ES-I3 (cell line): ENCODE data around the gene GPR17.

Experiments used
- H3K36me3 ChIP-seq: 2 replicates; pipeline ENCODE4 v1.6.1; 2013; ENCODE audit warnings: mild to moderate bottlenecking, low read length, control low read depth, moderate library complexity; ENCODE audit not compliant: insufficient read depth
- H3K4me1 ChIP-seq: 2 replicates; pipeline ENCODE4 v1.6.1; 2013; ENCODE audit warnings: mild to moderate bottlenecking, control low read depth, low read length; ENCODE audit not compliant: insufficient read depth
- H3K9ac ChIP-seq: 2 replicates; pipeline ENCODE4 v1.6.1; 2013; ENCODE audit warnings: low read depth, mild to moderate bottlenecking, low read length, moderate library complexity
- H3K9me3 ChIP-seq: 2 replicates; pipeline ENCODE4 v1.6.1; 2013; ENCODE audit warnings: mild to moderate bottlenecking, low read length, moderate library complexity; ENCODE audit not compliant: control insufficient read depth, insufficient read depth

Gene GPR17

DNA sequence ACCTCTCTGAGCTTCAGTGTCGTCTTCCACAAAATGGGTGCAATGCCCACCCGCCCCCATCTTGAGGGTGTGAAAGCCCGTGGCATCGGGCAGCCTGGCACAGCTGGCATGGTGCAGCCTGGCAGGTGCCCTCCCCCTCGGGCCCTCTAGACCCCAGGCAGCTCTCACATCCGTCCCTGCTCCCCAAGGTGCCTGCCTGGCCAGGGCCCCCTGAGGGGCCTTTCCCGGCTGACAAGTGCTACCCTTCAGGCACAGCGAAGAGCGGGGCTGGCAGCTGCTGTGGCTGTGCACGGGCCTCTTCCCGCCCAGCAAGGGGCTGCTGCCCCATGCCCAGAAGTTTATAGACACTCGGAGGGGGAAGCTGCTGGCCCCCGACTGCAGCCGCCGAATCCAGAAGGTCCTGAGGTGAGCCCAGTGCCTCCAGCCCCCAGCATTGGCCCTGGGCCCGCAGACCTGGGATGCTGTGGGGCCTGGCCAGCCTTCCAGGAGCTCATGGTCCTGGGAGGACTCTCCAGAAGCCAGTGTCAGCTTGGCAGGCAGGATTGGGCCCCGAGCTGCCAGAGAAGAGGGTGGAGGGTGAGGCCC lies 13.9 kb upstream of the GPR17 start:
- H3K9me3 ChIP-seq: no peaks in the 10 kb centered on the region
- H3K36me3 ChIP-seq: no peaks in the 10 kb centered on the region
- H3K4me1 ChIP-seq: peaks cover 5% of the 10 kb centered on the region; the same call in 1 of the 2 replicates
- no peak overlapping the region for H3K9ac ChIP-seq

DNA sequence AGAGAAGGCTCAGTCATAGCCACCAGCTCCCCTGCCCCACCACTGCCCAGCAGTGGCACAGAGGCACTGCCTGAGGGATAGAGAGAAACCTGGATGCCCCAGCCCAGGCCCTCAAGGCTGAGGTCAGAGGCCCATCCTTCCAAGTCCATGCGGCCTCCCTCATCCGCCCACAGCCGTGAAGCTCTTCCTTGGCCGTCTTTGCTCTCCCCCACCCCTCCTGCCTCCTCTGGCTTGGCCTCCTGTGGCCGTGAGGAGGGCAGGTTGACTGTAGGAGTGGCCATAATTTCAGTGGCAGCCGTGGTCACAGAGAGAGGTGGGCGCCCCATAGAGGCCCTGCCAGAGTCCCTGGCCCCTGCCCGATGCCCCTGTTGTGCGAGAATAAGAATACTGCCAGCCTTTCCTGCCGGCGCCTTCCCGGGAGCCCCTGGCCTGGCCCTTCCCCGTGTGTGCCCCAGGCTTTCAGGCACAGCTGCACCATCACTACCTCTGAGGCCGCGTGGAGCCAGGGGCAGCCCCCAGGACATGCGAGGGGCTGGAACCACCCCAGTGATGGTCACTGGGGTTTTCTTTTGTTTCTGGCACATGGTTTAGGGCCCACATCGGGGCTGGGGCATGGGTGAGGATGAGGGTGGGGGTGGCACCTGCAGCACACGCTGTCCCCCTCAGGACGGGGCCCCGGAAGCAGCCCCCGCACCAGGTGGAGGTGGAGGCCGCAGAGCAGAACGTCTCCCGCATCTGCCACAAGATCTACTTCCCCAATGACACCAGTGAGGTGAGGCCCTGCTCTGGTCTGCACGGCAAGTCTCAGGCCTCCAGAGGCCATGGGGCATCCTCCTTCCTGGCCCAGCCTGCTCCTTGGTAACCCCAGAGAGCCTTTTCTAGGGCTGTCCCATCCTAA lies 13.1 kb upstream of the GPR17 start:
- H3K4me1 ChIP-seq: peaks cover 9% of the 10 kb centered on the region; the same call in 1 of the 2 replicates

DNA sequence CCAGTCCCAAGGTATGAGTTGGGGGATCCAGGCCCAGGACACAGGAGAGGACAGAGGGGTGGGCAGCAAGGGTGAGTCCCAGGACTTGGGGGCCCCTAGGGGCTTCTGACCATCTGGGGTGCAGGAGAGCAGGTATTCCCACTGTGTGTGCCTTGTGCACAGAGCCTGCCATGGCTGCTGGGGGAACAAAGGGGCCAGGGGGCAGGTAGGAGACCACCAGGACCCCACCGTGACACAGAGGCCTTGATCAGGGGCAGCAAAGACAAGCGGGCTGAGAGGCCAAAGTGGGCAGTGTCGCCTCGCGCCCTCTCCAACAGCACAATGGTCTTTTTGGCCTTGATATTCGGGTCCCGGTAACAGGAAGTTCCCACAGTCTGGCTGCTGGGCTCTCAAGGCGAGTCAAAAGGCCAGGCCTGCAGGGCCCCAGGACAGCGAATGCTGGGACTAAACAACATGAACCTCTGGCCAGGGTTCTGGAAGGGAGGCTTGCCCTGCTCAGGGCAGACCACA lies 12.3 kb upstream of the GPR17 start:
- Histone ChIP-seq H3K36me3 (no peaks in the 10 kb centered on the region), H3K9me3 (no peaks in the 10 kb centered on the region), H3K4me1 (peaks cover 9% of the 10 kb centered on the region; the same call in 1 of the 2 replicates), H3K9ac (no peak overlapping the region)

More for the DNA sequence above, 13.1 kb upstream of the GPR17 start:
- H3K36me3 ChIP-seq: no peaks in the 10 kb centered on the region
- H3K9ac ChIP-seq: no peak overlapping the region
- no peaks in the 10 kb centered on the region for H3K9me3 ChIP-seq

DNA sequence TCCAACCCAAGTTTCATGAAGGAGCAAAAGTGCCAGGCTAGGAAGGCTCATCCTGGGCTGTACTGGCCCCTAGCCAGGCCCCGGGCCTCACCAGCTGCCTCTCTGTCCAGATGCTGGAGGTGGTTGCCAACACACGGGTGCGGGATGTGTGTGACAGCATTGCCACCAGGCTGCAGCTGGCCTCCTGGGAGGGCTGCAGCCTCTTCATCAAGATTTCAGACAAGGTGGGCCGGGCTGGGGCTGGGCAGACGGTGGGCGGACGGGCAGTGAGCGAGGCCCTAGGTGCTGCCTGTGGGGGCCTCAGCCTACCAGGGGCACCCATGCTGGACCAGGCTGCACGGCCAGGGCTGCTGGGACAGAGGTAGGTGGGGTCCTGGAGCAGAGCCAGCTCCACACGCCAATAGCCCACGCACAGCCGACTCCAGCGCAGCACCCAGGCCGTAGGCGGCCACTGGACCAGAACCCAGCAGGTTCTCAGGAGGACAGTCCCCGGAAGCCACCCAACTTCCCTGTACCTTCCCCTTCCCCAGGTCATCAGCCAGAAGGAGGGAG lies 11.8 kb upstream of the GPR17 start:
- H3K36me3 ChIP-seq: no peaks in the 10 kb centered on the region
- no peaks in the 10 kb centered on the region for H3K9me3 ChIP-seq
- H3K9ac ChIP-seq: no peak overlapping the region
- peaks cover 9% of the 10 kb centered on the region; the same call in 1 of the 2 replicates for H3K4me1 ChIP-seq

DNA sequence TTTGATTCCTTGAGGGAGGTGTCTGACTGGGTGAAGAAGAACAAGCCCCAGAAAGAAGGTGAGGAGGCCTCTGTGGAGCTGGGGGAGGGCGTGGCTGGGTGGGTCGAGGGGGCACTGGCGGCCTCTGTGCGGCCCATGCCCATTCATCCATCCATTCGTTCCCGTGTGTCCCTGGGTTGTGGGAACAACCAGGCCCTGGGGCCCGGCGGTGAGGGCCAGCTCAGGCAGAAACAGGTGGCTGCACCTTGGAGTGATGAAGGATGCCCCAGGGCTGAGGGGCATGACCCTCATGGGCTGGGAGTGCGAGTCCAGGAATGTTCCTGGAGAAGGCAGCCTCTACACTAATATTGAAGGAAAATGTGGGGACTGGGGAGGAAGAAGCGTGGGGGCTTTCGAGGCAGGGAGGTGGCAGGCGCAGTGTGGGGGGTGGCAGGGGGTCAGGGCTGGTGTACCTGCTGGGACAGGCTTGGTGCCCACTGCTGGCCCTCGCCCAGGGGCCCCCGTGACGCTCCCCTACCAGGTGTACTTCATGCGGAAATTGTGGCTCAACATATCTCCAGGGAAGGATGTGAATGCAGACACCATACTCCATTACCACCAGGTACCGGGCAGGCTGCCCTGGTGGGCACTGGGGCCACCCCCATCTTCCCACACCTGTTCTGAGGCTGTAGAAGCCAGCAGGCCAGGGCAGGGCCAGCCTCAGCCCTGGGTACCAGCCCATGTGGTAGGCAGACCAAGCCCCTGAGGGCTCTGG lies 11.2 kb upstream of the GPR17 start:
- no peaks in the 10 kb centered on the region for H3K9me3 ChIP-seq
- no peaks in the 10 kb centered on the region for H3K36me3 ChIP-seq
- no peak overlapping the region for H3K9ac ChIP-seq
- peaks cover 9% of the 10 kb centered on the region; the same call in 1 of the 2 replicates for H3K4me1 ChIP-seq

DNA sequence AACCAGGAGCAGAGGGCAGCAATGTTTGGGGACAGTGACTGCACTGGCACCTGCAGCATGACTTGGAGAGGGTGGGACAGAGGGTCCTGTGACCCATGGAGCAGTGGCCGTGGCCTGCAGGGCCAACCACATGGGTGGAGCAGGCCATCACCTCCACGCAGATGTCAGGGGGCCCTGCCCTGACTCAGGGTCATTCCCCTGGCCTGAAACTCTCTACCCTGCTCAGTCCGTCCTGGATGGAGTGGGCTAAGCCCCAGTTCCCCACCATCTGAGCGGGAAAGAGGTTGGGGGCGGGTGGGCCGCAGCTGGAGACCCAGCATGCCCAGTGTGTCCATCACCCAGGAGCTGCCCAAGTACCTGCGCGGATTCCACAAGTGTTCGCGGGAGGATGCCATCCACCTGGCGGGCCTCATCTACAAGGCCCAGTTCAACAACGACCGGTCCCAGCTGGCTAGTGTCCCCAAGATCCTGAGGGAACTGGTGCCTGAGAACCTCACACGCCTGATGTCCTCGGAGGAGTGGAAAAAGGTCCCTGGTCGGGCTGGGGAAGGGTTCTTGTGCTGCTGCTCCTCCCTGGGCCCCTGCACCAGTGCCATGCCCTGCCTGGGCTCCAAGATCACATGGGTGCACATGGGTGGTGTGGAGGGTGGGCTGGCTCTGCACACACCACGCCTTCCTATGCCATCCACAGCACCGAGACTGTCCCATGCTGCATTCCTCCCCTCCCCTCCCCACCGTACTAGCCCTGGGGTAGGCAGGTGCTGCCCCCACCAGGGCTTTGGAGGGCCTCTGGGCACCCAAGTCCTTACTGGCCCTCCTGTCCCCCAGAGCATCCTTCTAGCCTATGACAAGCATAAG lies 10.3 kb upstream of the GPR17 start:
- no peaks in the 10 kb centered on the region for H3K36me3 ChIP-seq
- H3K9ac ChIP-seq: no peak overlapping the region
- peaks cover 9% of the 10 kb centered on the region; the same call in 1 of the 2 replicates for H3K4me1 ChIP-seq
- H3K9me3 ChIP-seq: no peaks in the 10 kb centered on the region

DNA sequence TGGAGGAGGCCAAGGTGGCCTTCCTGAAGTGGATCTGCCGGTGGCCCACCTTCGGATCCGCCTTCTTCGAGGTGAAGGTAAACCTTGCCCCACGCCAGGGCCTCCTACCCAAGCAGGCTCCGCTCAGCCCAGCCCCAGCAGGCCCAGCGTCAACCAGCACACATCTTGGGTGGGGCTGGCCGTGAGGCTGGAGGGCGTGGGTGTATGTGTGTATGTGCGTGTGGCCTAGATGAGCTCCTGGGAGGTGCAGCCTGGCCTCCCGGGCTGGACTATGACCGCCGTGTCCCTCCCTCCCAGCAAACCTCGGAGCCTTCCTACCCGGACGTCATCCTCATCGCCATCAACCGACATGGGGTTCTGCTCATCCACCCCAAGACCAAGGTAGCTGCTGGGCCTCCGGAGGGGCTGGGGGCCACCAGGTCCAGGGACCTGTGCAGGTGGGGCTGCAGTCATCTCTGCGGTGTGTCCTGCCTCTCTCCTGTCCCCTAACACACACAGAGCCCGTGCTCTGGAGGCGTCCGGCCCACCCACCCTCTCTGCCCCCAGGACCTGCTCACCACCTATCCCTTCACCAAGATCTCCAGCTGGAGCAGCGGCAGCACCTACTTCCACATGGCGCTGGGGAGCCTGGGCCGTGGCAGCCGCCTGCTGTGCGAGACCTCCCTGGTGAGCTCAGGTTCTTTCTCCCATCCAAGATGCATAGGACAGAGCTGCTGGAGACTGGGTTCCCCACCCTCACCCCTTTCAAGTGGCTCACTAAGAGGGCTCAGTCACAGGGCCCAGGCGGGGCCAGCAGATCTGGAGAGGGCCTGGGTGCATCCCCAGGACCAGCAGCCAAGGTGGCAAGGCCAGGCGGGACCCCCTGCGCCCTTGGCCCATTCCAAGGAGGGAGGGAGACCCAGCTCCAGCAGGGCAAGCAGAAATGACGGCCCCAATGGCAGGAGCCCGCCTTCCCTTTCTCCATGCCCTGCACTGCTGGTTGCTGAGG lies 9.4 kb upstream of the GPR17 start:
- H3K36me3 ChIP-seq: no peaks in the 10 kb centered on the region
- H3K4me1 ChIP-seq: peaks cover 9% of the 10 kb centered on the region; the same call in 1 of the 2 replicates
- no peaks in the 10 kb centered on the region for H3K9me3 ChIP-seq
- no peak overlapping the region for H3K9ac ChIP-seq

DNA sequence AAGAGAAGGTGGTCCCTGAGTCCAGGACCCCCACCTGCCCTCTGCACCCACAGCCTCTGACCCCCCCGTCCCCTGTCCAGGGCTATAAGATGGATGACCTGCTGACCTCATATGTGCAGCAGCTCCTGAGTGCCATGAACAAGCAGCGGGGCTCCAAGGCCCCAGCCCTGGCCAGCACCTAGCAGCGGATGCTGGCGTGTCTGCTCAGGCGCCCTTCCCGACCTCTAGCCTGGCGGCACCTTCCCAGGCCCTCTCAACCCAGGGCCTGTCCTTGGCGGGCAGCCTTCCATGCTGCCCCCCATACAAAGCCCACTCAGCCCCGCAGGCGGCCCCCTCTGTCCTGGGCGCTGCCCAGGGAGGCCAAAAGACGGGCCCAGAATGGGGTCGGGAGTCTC lies 8.7 kb upstream of the GPR17 start:
- H3K9ac ChIP-seq: peak overlapping the region; percentile 25; the same call in 1 of the 2 replicates
- H3K9me3 ChIP-seq: no peaks in the 10 kb centered on the region
- H3K4me1 ChIP-seq: peaks cover 9% of the 10 kb centered on the region; the same call in 1 of the 2 replicates

DNA sequence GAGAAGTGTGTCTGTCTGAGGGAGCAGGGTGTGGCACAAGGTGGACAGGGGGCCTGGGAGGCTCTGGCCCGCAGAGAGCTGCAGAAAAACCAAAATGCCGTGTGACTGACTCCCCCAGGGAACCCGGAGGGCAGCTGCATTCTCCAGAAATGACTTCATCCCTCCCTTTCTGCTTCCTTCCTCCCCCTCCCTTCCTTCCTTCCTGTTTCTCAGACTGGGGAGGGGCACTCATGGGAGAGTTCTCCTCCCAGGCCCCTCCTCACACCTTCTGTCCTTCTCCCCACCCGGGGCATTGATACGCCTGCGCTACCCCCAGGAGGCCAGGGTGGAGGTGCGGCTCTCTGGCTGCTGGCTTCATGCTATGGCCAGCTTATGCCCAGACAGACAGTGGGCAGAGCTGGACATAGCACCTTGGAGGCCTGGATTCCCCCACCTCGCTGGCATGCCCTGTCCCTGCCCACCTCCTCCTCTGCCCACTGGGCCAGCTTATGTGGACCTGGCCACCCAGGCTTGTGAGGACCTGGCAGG lies 8.2 kb upstream of the GPR17 start:
- Histone ChIP-seq H3K9ac (peak overlapping the region; percentile 28; the same call in 1 of the 2 replicates), H3K4me1 (peaks cover 9% of the 10 kb centered on the region; the same call in 1 of the 2 replicates), H3K36me3 (no peaks in the 10 kb centered on the region), H3K9me3 (no peaks in the 10 kb centered on the region)

More for the DNA sequence above, 8.7 kb upstream of the GPR17 start:
- H3K36me3 ChIP-seq: no peaks in the 10 kb centered on the region

DNA sequence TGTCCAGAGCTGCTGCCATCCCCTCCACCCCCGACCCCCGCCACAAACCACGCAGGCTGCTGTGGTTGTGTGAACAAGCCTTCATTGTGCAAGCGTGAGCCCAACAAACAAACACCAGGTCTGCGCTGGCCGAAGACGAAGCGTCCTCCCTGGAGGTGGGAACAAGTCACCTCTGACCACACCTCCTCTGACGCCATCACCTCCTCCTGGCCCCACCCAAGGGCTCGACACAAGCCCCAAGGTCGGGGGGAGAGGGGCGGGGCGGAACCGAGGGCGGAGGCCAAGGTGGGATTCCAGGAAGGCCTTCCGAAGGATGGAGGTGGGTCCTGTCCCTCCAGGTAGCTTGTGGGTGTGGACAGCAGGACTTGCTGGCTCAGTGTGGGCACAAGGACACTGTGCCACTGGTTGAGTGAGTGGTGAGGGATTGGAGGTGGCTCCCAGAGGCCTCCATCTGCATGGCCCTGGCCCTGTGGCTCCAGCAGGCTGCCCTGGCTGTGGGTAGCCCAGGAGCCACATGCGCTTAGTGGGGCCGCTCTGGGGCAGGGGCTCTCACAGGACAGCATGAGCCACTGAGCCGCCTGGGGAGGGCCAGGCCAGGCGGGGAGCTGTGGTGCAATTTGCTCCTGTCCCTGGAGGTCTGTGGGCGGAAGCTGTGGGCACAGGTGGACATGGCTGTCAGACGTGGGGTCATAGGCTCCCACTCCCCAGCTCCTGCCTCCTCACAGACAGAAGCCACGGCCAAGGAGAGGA lies 7.4 kb upstream of the GPR17 start:
- Histone ChIP-seq H3K36me3 (no peaks in the 10 kb centered on the region), H3K9ac (peak overlapping the region; percentile 28; the same call in 1 of the 2 replicates), H3K4me1 (peaks cover 9% of the 10 kb centered on the region; the same call in 1 of the 2 replicates), H3K9me3 (no peaks in the 10 kb centered on the region)

DNA sequence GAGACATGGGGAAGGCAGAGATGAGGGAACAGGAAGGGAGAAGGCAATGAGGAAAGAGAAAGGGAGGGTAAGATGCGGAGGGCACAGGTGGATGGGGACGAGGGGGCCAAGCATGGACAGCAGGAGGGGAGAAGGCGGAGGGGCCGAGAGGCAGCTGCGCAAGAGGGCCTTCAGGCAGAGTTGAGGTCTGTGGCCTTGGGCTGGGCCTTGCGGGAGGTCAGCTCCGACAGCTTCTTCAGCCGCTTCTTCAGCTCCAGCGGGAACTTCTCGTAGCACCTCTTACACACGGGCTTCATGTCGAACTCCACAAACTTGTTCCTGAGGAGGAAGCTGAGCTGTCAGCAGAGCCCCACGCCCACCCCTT lies 6.9 kb upstream of the GPR17 start:
- Histone ChIP-seq H3K4me1 (peaks cover 9% of the 10 kb centered on the region; the same call in 1 of the 2 replicates), H3K9me3 (no peaks in the 10 kb centered on the region), H3K36me3 (no peaks in the 10 kb centered on the region), H3K9ac (no peak overlapping the region)
